Measurements from ENCODE around the gene PAQR7.
"Not testable (repeated sequence)": the region's sequence is repeated elsewhere in the genome, so short reads cannot be mapped to it uniquely, and the experiment has no call there.

Gene PAQR7

DNA sequence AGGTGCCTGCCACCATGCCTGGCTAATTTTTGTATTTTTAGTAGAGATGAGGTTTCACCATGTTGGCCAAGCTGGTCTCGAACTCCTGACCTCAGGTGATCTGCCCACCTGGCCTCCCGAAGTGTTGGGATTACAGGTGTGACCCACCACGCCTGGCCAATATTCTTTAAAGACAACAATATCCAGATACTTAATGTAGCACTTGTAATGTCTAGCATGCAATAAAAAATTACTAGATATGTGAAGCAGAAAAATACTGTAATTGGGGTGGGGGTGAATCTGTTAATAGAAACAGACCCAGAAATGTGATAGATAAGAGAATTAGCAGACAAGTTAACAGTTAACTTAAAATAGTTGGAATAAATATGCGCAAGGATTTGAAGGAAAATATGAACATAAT lies 35.7 kb downstream of the PAQR7 start:
- not testable (repeated sequence) for DNase-seq

DNA sequence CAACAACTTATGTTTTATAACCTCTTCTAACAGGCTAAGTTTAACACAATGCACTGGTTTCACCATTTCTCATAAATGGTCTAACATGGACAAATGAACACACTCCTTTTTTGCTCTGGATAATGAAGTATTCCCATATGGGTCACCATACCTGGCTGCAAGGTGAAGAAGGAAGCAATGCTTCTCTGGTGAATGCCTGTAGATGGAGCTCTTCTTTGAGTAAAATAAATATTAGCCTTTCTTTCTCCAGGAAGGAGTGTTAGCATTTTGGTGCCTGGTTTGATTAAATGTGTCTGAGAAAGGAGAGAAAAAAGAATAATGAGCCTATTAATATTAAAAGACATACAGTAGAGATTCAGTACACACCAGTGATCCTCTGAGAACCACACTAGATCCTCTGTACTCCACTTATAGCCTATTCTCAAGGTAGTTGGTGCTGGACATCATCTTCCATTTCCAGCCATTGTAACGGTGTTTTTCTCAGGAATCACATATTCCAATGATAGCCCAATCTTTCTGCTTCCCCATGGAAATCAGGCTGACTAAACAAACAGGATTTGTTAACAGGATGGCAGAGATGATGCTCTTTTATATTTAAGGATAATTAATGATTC lies 38.1 kb downstream of the PAQR7 start:
- no peak for DNase-seq

DNA sequence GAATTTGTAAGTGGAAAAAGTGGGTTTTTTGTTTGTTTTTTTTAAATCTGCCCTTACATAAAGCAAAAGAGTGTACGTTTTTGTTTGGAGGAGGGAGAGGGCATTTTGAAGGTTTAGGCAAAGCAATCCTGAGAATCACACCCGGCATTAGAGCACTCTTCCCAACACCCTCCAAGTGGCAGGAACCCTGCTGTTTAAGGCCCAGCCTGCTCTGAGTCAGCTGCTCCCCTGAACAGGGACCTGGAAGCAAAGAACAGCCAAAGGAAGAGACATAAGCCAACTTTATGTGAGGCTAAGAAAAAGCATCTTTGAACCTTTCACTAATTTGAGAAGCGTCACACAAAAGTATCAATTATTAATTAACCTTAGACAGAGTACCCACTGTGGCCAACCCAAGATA lies 38.8 kb downstream of the PAQR7 start:
- DNase-seq: no peak

DNA sequence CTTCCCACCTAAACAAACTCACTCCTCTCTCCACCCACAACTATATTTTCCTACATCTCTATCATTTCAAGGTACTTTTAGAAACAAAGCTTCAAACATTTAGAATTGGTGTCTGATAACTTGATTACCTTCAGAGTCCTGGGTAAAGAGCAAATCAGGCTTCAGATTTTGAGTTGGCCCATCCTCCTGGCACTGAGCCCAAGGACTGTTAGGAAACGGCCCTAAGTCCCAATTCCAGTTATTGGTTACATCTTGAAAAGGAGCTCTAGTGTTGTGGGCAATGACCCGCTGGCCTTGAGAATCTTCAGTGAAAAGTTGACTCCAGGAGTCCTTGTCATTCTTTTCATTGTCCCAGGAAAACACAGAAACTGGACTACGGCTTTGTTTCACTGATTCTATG lies 40.6 kb downstream of the PAQR7 start:
- DNase-seq: no peak

DNA sequence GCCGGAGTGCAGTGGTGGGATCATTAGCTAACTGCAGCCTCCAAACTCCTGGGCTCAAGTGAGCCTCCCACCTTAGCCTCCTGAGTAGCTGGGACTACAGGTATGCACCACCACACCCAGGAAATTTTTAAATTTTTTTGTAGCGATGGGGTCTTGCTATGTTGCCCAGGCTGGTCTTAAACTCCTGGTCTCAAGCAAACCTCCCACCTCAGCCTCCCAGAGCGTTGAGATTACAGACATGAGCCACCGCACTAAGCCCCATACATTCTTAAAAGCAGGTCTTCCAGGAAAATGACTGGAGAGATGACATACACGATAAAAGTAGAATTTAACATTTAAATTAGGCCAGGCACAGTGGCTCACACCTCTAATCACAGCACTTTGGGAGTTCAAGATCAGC lies 42.4 kb downstream of the PAQR7 start:
- no peak for DNase-seq

DNA sequence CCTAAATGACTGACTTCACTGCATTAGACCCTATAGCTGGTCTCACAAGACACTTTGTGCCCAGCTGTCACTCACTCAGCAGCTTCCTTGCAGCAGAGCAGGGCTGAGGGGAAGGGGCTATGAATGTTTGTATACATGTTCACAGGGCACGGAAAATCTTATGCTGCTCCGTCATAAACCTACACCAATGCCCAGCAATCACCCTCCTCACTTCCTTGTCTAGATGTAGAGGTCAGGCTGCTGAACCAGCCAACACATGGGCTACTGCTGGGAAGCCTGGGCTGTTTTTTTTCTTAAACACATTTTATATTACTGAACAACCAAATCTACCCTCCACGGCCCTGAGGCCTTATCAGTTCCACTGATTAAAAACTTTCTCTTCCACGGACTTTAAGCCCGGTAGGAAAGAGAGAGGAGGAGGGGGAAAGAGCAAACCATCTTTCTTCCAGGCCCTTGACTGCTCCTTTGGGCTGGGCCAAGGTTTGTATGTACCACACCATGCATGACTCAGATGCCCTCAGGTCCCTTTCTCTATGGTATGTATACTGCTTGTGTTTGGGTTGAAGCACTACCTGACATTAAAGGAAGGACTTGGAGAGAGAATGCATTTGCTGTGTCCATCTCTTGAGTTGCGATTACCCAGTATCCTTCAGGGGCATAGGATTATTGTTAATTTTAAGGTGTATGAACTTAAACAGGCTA lies 43.0 kb downstream of the PAQR7 start:
- DNase-seq: no peak

DNA sequence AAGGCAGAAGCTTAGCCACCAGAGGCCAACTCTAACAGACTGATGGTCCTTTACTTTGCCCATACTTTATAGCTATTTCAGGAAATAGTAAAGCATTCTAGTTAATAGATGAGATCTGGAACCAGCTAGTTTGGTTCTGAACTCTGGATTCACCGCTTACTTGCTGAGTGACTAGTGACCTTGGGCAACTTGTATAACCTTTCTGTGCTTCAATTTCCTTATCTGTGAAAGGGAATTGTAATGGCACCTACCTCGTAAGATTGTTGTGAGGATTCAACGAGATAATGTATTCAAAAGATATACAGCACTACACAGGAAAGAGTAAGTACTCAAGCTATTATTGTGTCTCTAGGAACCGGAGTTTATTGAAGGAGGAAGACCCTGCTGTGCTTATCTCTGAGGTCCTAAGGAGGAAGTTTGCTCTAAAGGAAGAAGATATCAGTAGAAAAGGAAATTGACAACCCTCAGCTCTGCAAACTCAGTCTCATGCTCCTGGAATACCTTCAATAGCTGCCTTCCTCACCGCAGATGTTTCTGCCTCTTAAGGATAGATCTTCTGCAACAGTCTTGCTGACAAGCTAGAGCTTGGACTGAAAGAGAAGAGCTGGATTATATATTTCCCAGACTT lies 43.8 kb downstream of the PAQR7 start:
- DNase-seq: no peak

DNA sequence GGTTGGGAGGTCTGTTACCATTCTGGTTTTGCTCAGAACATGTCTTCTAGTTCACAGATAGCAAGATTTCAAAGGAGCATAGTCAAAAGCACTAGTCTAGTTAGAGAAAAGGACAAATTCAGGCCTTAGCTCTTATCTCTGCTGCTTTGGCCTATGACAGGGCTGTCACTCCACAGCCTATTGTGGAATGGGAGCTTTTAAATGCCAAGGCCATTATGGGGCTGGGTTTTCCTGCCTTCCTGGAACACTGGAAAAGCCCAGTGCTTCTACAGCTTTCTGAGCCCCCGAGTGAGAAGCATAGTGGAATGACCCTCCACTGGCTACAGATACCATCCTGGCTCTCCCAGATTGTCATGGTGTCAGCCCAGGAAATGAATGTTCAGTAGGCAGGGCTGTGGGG lies 46.5 kb downstream of the PAQR7 start:
- no peak for DNase-seq

DNA sequence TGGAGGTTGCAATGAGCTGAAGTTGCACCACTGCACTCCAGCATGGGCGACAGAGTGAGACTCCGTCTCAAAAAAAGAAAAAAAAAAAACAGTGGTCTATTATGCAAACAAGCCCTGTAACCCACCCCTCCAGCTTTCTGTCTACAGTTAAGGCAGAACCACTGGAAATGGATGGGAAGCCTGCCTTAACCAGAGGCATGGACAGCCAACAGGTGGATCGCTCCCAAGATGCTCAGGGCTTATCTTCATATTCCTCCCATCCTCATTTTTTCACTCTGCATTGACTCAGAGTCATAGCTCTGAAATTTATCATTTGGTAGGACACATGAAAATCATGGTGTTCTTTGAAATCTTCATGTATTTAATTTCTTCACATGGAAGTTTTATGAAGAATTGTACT lies 47.0 kb downstream of the PAQR7 start:
- no peak for DNase-seq

DNA sequence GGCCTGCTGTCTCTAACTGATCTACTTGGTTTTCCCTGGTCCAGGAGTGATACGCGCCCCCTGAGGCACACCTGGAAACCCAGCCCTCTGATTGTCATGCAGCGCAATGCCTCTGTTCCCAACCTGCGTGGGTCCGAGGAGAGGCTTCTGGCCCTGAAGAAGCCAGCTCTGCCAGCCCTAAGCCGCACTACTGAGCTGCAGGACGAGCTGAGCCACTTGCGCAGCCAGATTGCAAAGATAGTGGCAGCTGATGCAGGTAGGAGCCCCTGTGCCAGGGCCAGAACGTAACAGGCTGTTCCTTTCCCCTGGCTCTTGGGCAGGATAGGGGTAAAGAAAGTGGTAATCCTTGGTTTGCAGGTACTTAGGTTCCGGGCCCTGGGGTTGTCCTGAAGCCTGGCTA lies 48.9 kb downstream of the PAQR7 start:
- DNase-seq: no peak

DNA sequence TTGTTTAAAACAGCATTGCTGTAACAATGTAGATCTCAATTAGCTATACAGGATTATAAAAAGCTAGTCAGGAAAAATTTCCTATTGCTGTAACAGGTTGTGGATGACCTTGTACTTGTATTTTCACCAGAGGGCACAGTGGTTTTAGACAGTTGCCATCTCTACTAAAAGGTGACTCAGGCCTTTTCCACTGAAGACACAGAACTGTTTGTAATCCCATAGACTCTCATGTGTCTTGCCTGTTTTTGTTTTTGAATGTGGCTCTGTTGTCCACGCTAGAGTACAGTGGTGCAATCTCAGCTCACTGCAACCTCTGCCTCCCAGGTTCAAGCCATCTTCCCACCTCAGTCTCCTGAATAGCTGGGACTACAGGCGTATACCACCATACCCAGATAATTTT lies 49.9 kb downstream of the PAQR7 start:
- DNase-seq: no peak

DNA sequence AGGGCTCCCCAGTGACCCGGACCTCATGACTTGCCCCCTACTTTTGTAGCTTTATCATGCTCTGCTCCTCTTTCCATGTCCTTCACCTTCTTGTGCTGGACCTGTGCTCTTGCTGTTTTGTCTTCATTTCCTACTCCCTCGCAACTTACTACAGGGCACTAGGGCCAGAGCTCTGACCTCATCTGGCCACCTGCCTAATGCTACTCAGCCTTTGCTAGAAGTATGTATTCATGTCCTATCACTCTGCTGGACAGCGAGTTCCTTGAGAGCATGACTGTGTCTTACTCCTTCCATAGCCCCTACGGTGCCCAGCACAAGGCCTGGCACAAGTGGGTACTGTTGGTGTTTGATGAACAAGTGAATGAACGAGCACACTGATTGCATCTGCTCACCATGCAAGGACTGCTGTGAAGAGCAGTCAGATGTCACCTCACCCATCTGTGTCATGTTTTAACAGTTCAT lies 53.8 kb downstream of the PAQR7 start:
- DNase-seq: no peak

DNA sequence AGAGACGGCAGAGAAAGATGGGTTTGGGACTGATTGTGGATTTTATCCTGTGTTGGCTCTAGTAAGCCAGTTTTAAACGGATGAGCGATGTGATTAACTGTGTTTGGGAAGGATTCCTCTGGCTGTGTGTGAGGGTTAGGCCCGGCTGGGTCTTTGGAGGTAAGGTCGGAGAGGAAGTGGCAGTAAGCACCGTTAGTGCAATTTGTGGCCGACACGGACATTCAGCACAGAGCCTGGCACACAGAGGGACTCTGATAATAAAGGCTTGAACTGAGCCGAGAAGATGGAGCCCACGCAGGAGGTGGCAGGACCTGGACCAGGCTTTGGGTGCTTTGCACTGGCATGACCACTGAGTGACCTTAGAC lies 54.4 kb downstream of the PAQR7 start:
- no peak for DNase-seq

DNA sequence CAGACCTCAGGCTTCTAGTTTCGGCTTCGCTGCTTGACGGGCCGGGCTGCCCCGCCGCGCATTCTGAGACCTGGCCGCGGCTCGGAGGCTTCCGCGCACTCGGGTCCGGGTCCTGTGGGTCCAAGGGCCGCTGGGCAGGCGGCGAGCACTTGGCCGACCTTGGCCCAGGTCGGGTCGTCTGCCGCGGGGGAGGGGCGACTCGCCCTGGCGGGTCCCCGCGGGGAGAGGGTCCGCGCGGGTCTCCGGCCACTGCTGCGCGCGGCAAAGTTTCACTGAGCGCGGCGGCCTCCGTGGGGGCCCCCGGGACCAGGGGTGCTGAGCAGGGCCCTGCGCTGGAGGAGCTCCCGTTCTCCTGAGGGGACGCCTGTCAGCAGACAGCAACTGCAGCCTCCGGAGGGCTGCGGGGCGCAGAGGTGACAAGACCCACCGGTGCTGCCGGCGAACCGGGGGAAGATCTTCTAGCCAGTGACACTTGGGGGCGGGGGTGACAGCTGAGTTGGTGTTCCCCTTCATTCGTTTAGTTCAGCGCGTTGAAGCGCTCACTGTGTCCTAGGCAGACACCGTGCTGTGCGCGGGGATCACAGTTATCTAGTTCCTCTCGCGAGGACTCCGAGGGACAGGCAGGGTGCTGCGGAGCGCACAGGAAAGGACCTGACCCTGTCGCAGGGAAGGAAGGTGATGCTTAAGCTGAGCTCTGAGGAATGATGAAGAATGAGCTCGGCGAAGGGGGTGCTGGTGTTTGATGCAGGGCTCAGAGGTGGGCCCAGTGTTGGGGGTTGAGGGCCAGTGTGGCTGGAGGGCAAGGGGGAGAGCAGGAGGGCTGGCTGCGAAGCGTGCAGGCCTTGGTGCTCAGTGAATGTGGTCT lies 55.0 kb downstream of the PAQR7 start:
- DNase-seq: peak; percentile 77

DNA sequence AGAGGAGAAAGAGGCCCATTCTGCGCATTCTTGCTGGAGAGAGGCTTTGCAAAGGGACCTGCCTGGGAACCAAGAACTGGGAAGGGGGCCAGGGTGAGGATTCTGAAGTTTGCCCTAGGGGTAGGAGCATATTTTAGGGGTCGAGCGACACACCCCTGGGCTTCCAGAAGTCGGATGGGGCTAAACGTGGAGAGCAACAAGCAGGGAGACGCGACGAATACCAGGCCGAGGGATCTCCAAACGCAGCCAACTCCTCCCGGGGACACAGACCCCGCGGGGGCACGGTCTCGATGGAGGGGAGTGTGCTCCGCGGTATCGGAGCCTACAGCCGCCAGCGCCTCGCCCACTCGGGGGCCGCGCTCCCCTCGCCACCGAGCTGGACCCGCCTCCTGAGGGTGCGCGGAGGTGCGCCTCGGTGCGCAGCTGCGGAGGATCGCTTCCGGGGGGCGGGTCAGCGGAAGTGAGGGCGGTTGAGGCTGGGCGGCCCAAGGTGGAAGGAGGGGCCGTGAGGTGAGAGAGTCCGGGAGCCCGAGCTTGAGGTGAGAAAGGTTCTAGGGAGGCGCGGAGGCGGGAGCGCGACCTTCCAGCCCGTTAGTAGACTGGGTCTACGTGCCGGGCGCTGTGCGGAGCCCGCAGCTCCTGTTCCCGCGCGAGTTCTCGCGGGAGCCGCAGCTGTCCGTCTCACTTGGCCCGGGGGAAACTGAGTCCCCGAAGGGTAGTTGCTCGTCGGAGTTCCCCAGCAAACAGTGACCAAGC lies 55.8 kb downstream of the PAQR7 start, which contains the start of gene MTFR1L:
TSS of gene MTFR1L (plus strand) at position 464 of the 756 bp plus-strand sequence. CDS start 3,151 bp downstream, outside the sequence.
- DNase-seq: peak; percentile 89

DNA sequence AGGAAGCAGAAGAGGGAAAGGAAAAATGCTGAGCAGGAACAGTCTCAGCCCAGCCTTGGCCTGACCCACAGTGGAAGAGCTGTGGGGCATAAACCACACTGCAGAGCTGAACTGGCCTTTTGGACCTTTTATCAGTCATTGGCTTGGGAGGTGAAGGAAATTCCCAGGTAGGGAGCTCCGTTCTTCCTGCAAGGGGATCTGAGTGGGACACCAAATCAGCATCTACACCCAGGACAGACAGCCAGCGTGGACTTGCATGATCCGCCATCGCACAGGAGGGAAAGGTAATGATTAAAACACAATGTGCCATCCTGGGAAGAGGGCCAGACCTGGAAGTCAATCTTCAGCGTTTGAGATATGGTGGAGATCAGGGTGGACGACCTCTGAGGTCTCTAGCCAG lies 56.9 kb downstream of the PAQR7 start:
- no peak for DNase-seq

DNA sequence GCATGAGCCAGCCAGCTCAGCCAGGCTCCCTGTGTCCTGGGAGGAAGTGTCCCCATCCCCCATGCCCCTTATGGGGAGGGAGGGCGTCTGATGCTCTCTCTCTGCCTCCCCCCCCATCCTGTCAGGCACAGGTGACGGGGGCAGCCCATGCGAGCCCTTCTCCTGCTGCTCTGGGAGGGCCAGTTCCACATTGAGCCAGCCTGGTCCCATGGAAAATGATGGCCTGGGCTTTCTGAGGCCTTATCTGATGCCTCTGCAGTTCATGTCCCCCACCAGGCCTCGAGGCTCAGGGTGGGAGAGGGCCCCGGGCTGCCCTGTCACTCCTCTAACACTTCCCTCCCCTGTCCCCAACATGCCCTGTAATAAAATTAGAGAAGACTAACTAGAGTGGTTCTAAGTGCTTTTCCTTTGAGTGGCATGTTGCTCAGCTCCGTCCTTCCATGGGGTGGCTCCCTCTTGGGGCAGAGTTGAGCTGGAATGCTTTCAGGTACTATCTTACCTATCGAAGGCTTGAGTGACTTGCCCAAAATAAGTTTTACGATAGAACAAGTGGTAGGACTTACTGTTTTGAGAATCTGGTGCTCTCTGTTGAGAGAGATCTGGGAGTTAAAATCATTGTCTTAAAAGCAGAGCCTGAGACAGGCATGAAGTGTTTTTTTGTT lies 57.5 kb downstream of the PAQR7 start:
- no peak for DNase-seq

DNA sequence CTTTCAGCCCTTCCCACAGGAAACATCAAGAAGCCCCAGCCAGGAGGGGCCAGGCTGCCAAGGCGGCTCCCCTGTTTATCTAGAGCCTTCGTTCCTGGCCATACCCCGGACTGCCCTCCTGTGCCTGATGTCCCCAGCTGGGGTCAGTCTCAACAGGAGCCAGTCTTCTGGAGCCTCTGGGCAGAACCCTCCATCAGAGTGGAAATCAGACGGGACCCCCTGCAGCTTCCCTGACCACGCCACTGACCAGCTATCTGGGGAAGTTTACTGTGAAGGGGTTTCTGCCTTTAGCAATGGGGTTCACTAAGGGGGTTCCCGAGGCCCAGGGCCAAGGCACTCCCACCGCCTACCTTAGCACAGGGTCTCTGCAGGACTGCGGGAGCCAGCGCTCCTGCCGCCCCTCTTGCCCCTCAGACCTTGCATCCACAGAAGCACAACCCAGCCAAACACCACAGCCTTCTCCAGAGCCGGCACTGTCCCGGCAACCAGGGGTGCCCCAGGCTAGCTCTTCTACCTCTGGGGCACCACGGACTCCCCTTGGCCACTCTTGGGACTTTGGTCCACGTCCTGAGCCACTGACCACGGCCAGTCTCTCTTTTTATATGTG lies 59.3 kb downstream of the PAQR7 start:
- no peak for DNase-seq

DNA sequence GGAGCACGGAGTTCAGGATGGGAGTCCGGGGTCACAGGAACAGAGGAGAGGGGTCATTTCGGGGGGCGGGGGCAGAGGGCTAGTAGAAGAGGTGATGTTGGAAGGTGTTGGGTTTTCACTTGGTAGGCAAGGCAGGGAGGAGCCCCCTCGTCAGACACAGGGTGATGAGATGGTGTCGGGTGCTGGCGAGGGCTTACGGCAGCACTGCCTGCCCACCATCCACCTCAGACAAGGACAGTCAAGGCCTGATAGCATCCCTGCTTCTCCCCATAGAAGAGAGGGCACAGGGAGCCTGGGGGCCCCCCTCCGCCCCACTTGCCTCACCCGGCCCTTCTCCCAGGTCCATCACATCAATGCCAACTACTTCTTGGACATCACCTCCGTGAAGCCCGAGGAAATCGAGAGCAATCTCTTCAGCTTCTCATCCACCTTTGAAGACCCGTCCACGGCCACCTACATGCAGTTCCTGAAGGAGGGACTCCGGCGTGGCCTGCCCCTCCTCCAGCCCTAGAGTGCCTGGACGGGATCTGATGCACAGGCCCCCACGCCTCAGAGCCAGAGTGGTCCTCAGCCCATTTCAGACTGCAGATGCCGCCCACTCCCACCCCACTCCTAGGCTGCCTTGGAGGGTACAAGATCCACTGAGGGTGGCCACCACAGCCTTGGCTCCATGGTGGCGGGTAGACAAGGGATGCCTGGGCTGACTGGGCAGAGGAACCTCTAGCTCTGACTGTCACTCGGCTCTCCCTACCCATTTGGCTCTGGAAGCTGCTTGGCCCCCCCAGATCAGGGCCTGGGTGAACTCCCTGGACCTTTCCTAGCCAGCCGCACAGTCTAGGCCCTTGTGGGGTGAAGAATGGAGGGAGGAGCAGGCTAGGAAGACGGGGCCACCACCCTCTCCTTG lies 60.0 kb downstream of the PAQR7 start:
- no peak for DNase-seq

DNA sequence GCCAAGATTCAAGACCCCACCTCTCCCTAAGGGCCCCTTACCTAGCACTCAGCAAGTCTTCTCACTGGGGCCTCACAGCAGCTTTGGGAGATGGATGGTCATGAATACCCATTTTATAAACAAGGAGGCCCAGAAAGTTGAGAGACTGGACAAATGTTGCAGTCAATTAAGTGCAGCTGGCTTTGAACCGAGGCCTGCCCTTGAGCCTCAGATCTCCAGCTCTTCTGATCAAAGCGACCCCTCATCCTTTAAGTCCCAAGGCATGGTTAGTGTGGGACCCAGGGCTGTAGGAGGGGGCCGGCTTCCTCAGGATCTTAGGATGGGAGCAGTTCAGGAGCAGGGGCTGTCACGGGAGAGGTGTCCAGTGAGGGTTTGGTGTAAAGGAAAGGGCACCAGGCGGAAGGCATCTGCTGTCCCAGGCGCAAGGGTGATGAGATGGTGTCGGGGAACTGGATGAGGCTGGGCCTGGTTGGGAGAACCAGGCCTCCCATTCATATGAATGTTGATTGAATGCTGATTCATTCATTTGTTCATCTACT lies 60.9 kb downstream of the PAQR7 start:
- no peak for DNase-seq
